HG03045 (cell line): ENCODE results near the gene SHC2.
"Not testable (repeated sequence)": the region's sequence is repeated elsewhere in the genome, so short reads cannot be mapped to it uniquely, and the experiment has no call there.

Experiments
- ATAC-seq: cut with Tn5 transposase; IDR thresholded peaks from one replicate; pipeline ENCODE4 v1.9.1; 2021; ENCODE audit warnings: mild to moderate bottlenecking, moderate library complexity; ENCODE audit not compliant: unreplicated experiment

The SHC2 gene

DNA sequence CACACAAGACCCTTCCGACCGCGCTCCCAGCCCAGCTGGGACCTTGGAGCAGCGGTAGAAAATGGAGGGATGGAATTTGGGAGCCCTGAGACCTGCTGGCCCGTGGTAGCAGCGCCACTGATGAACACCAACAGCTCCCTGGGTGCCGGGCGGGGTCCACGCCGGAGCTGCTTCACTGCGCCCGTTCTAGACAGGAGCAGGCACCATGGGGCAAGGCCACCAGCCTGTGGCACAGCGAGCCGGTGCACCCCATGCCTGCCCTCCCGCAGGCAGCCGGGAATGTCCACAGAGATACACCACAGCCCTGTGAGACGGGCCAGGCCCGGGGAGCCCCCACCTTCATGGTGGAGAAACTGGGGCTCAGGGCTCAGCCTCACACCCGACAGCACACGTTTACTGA is 9.9 kb upstream of the SHC2 start:
- ATAC-seq, result no peak

DNA sequence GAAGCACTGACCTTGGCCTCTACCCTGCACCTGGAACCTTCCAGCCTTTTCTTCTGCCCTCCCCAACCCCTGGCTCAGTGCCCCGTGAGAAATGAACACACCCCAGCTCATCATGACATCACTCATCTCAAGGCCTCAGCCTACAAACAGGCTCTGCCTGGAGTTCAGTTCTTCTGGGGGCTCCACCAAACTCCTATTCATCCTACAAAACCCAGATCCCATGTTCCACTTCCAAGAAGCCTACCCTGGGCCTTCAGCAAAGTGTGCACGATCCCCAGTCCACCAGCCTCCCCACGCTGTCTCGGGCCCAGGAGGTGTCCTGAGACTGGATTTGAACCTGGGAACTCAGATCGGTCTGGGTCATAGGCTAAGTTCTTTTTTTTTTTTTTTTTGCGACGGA is 9.0 kb upstream of the SHC2 start:
- no peak for ATAC-seq

DNA sequence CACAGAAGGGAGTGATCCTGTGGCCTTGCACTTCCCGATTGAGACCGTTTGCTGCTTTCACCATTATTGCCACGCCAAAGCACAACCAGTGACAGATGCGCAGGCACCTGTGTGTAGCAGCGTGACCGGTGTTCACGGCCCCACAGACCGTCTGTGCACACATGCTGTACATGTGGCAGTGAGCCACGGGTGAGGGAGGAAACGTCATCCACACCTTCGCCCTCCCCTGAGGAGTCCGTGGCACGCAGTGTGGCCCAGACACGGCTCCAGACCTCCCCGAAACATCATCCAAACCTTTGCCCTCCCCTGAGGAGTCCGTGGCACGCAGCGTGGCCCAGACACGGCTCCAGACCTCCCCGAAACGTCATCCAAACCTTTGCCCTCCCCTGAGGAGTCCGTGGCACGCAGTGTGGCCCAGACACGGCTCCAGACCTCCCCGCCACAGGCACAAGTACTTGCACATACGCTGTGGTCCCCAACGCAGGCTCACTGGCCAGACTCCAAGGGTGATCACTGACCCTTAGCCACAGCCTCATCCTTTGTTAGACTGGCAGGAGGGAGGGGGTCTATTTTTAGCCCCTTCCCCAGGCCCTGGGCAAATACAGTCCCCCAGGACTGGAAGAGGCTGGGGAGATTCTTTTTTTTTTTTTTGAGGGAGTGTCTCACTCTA is 7.9 kb upstream of the SHC2 start:
- ATAC-seq, result no peak

DNA sequence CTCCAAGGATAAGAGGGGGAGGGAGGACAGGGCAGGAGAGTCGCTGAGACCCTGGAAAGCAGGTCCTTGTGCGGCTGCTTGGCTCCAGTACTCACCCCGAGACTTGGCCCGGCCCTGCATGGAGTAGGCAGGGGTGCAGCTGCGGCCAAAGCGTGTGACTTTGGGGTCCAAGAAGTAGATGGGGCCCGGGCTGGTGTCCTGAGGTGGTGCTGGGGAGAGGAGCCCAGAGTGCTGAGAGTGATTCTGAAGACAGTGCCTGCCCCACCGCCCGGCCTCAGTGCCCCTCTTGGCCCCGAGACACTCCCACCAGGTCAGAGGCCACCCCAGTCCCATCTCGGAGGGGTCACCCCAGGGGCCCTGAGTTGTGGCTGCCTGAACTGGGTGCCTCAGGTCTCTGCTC is 6.7 kb upstream of the SHC2 start:
- no peak for ATAC-seq

DNA sequence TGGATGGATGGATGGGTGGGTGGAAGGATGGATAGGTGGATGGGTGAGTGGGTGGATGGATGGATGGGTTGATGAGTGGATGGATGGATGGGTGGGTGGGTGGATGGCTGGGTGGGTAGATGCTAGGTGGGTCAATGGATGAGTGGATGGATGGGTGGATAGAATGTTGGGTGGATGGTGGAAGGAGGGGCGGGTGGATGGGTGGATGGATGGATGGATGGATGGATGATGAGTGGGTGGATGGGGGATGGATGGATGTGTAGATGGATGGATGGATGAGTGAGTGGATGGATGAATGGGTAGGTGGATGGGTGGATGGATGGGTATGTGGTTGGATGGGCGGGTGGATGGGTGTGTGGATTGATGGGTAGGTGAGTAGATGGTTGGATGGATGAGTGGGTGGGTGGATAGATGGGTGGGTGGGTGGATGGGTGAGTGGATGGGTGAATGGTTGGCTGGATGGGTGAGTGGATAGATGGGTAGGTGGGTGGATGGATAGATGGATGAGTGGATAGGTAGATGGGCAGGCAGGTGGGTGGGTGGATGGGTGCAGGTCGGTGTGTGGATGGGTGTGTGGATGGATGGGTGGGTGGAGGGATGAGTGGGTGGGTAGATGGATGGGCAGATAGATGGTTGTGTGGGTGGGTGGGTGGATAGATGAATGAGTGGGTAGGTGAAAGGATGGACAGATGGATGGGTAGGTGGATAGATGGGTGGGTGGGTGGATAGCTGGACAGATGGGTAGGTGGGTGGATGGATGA is 4.4 kb upstream of the SHC2 start:
- ATAC-seq, result no peak

DNA sequence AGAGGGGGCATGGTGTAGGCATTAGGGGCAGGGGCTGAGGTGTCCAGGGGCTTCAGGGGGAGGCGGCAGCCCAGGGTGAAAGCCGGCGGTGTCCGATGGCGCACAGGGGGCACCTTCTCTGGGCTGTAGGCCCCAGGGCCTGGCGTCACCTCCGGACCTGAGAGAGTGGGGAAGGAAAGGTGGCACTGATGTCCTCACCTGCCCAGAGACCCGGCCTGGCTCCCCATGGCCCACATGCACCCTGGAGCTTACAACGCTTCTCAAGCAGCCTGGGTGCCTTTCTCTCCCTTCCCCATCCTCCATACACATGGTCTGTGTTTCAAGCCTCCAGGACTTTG is 3.3 kb upstream of the SHC2 start:
- no peak for ATAC-seq

DNA sequence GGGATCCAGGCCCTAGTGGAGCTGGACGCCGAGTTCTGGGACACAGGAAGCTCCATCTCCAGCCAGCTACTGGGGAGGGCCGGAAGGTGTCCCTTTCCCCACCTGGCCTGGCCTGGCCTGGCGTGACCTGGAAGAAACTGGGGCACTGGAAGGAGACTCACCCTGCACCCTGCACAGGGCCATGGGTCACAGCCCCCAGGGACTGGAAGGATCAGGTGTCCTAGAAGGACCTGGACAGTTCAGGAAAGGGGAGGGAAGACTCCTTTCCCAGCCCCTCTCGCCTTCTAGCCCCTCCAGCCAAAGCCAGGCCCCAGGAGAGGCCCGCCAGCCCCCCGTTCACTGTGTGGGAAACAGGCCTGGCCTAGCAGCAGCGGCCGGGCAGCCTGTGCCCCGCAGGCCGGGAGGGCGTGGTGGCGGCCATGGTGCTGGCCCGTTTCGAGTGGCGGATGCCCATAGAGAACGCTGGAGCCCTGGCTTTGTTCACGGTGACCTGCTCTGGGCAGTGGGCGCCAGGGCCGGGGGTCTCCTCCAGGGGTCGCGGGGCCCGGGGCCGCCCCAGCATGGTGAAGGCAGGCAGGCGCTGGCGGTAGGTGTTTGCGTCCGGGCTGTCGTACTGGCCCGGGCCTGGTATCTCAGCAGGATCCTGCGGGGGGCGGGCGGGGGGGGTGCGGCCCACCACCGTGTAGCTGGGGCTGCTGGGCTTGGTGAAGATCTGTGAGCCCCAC is 2.8 kb upstream of the SHC2 start:
- ATAC-seq, result no peak

DNA sequence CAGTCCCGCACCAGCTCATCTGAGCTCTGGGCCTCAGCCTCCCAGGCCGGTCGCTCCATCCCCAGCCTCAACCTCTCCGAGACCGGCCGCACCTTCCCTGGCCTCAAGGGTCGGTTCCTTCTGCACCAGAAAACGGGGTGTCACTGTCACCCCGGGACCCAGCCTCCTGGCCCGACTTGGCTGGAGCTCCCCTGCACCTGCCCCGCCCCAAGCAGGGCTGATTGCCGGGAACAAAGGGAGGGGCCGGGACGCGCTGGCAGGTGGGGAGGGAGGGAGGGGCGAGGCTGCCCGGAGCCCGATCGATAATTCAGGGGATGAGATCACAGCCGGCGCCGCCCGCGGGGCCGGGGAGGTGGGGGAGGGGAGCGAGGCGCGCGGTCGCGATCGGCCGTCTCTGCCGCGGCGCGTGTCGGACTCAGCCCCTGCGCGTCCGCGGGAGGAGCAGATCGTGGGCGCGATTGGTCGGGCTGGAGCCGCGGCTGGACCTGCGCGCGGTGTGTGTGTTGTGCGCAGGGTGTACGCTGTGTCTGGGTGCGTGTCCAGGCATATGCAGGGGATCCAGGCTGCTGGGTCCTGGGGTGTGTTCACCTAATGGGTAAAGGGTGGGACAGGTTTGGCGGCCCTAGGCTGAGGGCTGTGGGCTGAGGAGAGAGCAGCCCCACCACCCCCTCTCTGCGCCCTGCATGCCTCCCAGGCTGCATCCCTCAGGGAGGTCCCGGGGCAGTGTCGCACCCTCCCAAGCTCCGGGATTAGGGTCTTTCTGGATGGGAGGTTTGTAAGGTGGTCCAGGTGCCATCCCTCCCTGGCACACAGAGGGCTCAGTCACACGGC is 1.1 kb upstream of the SHC2 start:
- ATAC-seq, result no peak

DNA sequence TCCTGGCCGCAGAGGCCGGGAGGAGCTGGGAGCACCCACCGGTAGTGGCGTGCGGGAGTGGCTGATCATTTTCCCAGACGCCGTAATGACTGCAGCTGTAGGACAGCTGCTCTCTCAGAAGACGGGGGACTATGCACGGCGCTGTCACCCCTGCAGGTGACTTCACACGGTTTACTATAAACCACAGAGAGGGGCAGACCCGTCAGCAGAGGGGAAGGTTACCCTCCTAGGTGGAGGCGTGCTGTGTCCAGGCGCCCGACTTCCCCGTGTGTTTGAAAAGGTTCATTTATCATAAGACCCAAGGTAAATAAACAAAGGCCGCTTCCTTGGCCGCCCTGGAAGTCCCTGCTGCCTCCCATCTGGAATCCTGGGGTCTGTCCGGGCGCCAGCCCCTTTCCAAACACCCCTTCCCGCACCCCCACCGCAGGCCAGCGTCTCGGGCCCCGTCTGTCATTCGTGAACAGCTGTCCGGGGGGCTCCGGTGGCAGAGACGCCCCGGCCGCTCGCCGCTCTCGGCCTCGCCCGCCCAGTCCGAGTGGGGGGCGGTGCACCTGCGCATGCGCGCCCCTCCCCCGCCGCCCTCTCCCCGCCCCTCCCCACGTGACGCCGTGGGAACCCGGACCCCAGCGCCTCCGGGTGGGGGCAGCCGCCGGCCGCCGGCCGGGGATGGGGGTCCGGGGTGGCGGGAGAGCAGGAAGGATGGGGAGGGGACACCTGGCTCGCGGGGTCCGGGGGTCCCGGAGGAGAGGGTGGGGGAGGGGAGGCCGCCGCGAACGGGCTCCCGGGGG is 915 bp downstream of the SHC2 start:
- no peak for ATAC-seq

DNA sequence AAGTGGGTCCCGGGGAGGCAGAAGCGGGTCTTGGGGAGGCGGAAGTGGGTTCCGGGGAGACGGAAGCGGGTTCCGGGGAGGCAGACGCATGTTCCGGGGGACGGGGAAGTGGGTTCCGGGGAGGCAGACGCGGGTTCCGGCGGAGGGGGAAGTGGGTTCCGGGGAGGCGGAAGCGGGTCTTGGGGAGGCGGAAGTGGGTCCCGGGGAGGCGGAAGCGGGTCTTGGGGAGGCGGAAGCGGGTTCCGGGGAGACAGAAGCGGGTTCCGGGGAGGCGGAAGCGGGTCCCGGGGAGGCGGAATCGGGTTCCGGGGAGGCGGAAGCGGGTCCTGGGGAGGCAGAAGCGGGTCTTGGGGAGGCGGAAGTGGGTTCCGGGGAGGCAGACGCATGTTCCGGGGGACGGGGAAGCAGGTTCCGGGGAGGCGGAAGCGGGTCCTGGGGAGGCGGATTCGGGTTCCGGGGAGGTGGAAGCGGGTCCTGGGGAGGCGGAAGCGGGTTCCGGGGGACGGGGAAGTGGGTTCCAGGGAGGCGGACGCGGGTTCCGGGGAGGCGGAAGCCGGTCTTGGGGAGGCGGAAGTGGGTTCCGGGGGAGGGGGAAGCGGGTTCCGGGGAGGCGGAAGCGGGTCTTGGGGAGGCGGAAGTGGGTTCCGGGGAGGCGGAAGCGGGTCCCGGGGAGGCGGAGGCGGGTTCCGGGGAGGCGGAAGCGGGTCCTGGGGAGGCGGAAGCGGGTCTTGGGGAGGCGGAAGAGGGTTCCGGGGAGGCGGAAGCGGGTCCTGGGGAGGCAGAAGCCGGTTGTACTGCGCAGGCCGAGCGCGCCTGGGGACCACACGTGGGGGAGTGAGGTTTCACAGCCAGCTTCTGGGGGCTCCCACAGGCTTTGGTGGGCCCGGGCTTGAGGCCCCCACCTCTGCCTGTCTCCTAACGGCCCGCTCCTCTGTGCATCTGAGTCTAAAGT is 2.5 kb downstream of the SHC2 start:
- no peak for ATAC-seq

DNA sequence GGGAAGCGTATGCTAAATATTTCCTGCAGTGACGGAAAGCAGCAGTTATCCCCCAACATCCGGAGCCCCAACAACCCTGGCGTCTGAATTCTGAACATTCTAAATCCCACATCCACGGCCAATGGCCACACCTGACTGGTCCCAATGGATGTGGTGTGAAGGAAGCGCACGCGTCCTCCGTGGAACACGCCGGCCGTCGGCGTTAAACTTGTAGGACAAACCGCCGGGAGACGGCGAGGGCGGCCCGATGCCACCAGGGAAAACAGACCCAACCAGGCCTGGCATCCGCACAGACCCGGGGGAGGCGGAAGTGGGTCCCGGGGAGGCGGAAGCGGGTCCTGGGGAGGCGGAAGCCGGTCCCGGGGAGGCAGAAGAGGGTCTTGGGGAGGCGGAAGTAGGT is 3.2 kb downstream of the SHC2 start:
- no peak for ATAC-seq

DNA sequence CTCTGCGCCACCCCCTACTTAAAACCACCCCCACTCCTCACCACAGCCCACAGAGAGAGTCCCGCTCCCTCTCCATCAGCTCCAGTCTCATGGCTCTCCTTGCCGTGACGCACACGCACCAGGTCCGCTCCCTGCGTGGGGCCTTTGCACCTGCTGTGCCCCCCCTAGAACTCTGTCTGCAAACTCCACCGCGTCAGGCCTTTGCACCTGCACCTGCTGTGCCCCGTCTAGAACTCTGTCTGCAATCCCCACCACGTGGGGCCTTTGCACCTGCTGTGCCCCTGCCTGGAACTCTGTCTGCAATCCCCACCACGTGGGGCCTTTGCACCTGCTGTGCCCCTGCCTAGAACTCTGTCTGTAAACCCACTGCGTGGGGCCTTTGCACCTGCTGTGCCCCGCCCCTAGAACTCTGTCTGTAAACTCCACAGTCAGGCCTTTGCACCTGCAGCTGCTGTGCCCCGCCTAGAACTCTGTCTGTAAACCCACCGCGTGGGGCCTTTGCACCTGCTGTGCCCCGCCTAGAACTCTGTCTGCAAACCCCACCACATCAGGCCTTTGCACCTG is 4.2 kb downstream of the SHC2 start:
- no peak for ATAC-seq

DNA sequence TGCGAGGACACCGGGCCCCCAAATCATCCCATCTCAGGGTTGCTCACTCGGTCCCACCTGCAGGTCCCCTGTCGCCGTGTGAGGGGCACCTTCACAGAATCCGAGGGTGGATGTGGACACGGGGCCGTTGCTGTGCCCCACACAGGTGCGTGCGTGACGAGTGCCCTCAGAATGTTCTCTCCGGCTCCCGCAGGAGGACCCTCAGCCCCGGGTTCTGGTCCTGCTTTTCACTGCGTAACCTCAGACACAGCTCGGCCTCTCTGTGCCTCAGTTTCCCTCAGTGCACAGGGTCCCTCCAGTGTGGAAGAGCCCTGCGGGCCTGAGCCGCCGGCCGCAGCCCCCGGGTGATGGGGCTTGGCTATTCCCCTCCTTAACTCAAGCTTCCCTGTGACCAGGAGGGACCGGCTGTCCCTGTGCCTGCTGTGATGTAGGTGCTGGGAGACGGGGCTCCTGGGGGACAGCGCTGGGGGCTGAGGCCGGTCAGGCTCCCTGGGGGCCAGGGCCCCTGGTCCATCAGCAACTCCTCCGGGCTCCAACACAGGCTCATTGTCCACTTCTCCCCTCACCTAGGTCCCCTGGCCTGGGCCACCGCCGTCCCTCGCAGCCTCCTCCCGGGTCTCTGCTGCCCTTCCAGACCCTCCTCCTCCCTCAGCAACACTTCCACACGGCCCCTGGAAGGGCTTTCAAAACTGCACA is 4.8 kb downstream of the SHC2 start:
- ATAC-seq, result no peak

DNA sequence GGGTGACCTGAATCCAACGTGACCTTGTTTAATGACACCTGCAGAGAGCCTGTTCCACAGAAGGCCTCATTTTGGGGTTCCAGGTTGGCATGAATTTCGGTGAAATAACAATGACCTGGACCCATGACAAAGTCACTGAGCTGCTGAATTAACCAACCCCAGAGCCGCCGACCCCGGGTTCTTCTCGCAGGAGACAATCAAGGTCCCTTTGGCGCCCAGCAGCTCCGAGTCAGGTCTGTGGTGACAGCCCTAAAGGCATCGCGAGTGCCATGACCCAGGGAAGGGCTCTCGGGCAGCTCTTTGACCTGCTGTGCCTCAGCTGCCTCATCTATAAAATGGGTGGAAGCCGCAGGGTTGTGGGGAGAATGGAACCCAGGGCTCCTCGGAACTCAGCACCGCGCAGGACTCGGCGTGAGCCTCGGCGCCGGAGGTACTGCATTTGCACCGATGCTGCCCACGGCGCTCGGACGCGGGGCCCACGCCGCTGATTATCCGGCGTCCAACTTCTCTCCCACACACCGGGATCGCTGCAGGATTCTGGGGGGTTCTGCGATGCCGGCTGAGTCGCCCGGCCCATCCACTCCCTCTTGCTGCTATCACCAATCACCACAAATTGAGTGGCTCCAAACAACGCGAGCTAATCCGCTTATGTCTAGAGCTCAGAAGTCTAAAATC is 5.7 kb downstream of the SHC2 start:
- no peak for ATAC-seq

DNA sequence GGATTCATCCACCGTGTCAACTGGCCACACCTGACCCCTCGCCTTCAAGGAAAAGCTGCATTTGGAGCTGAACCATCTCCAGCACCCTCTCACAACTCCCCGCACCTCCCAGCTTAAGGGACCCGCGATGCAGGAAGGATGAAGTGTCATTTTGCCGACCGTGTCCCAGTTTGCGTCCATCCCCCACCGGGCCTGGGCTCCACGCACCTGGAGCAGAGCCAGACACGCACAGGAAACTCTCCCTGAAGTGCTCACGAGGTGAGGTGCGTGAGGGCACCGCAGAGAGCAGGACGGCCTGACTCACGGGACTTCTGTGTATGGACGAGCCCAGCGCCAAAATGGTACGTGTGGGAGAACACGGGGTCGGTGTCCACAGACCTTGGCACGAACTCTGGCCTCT is 7.2 kb downstream of the SHC2 start:
- no peak for ATAC-seq

DNA sequence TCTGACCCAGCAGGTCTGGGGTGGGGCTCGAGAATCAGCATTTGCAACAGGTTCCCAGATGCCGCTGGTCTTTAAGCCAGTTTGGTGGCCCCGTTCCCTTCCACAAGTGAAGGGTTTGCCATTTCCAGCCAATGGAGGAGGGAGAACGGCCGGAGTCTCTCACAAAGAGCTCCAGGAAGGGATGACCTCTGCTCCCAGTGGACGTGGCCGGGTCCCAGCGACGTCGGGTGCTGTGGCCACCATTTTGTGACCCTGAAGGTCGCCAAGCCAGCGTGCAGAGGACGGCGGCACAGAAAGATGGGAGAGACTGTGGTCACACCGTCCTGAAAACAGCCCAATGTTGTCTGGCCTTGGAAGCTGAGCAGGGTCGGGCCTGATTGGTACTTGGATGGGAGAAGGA is 8.0 kb downstream of the SHC2 start:
- no peak for ATAC-seq

DNA sequence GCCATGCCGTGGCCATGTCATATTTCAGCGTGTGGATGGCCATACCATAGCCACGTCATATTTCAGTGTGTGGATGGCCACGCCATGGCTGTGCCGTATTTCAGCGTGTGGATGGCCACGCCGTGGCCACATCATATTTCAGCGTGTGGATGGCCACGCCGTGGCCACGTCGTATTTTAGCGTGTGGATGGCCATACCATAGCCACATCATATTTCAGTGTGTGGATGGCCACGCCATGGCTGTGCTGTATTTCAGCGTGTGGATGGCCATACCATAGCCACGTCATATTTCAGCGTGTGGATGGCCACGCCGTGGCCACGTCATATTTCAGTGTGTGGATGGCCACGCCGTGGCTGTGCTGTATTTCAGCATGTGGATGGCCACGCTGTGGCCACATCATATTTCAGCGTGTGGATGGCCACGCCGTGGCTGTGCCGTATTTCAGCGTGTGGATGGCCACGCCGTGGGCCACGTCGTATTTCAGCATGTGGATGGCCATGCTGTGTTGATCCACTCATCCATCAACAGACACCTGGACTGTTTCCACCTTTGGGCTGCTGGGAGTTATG is 9.8 kb downstream of the SHC2 start:
- ATAC-seq, result not testable (repeated sequence)

DNA sequence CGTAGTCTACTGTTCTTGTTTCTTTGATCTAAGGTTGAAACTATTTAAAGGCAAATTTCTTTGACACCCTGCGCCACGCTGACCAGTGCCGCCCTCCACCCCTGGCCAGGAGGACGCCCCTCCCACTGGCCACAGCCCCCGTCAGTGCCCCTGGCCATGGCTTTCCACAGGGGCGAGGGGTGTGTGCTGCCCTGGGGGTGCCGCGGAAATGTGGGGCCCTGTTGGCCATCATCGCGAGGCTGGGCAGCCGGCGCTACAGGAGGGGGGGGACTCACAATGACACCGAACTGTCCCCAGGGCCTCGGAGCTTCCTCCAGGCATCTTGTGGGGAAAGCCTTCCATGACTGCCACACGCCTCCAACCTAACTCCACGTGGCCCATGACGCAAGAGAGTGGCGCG is 10.9 kb downstream of the SHC2 start:
- ATAC-seq, result no peak
